NAMALWA (cell line): ENCODE results near the gene TMUB2.
"Not testable (repeated sequence)": the region's sequence is repeated elsewhere in the genome, so short reads cannot be mapped to it uniquely, and the experiment has no call there.

ENCODE experiments used
- DNase-seq: peaks from one replicate; pipeline ENCODE4 v3.0.0-alpha.2; 2015; ENCODE audit warnings: low spot score

The TMUB2 gene

GRCh38 chr17:44186307-44187130 lies at the start of gene TMUB2:
TSS of gene TMUB2 (plus strand) at chr17:44186972. CDS start at chr17:44187709, 737 bp downstream.
- DNase-seq: peak; percentile 99

GRCh38 chr17:44137891-44138709 lies 48.7 kb upstream of the TMUB2 start:
- no peak for DNase-seq

- DNase-seq: not testable (repeated sequence)
These were observed 42.9 kb upstream of the TMUB2 start for GRCh38 chr17:44143921-44144320.

- no peak for DNase-seq
These were observed 41.6 kb upstream of the TMUB2 start for GRCh38 chr17:44144966-44145739.

GRCh38 chr17:44146375-44147346 lies 40.1 kb upstream of the TMUB2 start:
- DNase-seq: no peak

- no peak for DNase-seq
These were observed 39.0 kb upstream of the TMUB2 start for GRCh38 chr17:44147812-44148211.

GRCh38 chr17:44149066-44149465 lies 37.7 kb upstream of the TMUB2 start:
- DNase-seq: not testable (repeated sequence)

- DNase-seq: no peak
These were observed 36.9 kb upstream of the TMUB2 start for GRCh38 chr17:44149750-44150329.

- DNase-seq: no peak
These were observed 33.9 kb upstream of the TMUB2 start for GRCh38 chr17:44152875-44153274.

GRCh38 chr17:44155488-44155887 lies 31.3 kb upstream of the TMUB2 start:
- no peak for DNase-seq

GRCh38 chr17:44159519-44160210 lies 27.1 kb upstream of the TMUB2 start:
- DNase-seq: no peak

- DNase-seq: no peak
These were observed 22.3 kb upstream of the TMUB2 start for GRCh38 chr17:44164476-44164875.

GRCh38 chr17:44167181-44167861 lies 19.5 kb upstream of the TMUB2 start:
- DNase-seq: no peak

GRCh38 chr17:44170135-44170498 lies 16.7 kb upstream of the TMUB2 start:
- DNase-seq: no peak

GRCh38 chr17:44170499-44171201 lies 16.1 kb upstream of the TMUB2 start, which contains the start of gene ASB16:
TSS of gene ASB16 (plus strand) at chr17:44170704. CDS start at chr17:44170790, 86 bp downstream.
- no peak for DNase-seq

GRCh38 chr17:44171931-44172455 lies 14.8 kb upstream of the TMUB2 start:
- no peak for DNase-seq

- DNase-seq: no peak
These were observed 12.3 kb upstream of the TMUB2 start for GRCh38 chr17:44174427-44174826.

GRCh38 chr17:44176257-44176656 lies 10.5 kb upstream of the TMUB2 start:
- no peak for DNase-seq
